Sigmoid colon (tissue), 4 donors: ENCODE data around the gene ACTA1.

Experiments
- EP300 ChIP-seq, 4 donors: sonication (generic); formaldehyde crosslinking; IDR thresholded peaks; one replicate each; pipeline ENCODE4 v1.6.1; 2017; ENCODE audit warnings: antibody characterized with exemption in 4 of 4
- POLR2AphosphoS5 ChIP-seq, 4 donors: sonication (generic); formaldehyde crosslinking; IDR thresholded peaks; one replicate each; pipeline ENCODE4 v1.6.1; 2017; ENCODE audit warnings: antibody characterized with exemption in 4 of 4
- TF ChIP-seq, protein P1 (sequence below), 4 experiments: fragments of 450-650 bp in 3 of 4; fragments of 200-600 bp in 1 of 4; IDR thresholded peaks; one replicate each; pipeline ENCODE4 v1.5.1; 2016 to 2019; ENCODE audit warnings: antibody characterized with exemption in 4 of 4, mild to moderate bottlenecking in 3 of 4, moderate library complexity in 2 of 4

GRCh38 chr1:229425564-229426159, 8.2 kb downstream of the ACTA1 start:
- TF ChIP-seq, protein P1, sequence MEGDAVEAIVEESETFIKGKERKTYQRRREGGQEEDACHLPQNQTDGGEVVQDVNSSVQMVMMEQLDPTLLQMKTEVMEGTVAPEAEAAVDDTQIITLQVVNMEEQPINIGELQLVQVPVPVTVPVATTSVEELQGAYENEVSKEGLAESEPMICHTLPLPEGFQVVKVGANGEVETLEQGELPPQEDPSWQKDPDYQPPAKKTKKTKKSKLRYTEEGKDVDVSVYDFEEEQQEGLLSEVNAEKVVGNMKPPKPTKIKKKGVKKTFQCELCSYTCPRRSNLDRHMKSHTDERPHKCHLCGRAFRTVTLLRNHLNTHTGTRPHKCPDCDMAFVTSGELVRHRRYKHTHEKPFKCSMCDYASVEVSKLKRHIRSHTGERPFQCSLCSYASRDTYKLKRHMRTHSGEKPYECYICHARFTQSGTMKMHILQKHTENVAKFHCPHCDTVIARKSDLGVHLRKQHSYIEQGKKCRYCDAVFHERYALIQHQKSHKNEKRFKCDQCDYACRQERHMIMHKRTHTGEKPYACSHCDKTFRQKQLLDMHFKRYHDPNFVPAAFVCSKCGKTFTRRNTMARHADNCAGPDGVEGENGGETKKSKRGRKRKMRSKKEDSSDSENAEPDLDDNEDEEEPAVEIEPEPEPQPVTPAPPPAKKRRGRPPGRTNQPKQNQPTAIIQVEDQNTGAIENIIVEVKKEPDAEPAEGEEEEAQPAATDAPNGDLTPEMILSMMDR (IDR thresholded peaks at IDR 0.05), result no peak
- TF ChIP-seq EP300 (IDR thresholded peaks at IDR 0.05), result no peak
- no peak for TF ChIP-seq POLR2AphosphoS5 (IDR thresholded peaks at IDR 0.05)
